Measurements from ENCODE around the gene UROS.

- no peak for TF ChIP-seq USF2 (IDR thresholded peaks at IDR 0.05; ENCODE audit: borderline replicate concordance, low read depth, low read length)
- TF ChIP-seq HCFC1 (IDR thresholded peaks at IDR 0.05; ENCODE audit: low read length), result no peak
- no peak for TF ChIP-seq MTA3 (IDR thresholded peaks at IDR 0.05; ENCODE audit: borderline replicate concordance, low read length)
- TF ChIP-seq CEBPB (IDR thresholded peaks at IDR 0.05; ENCODE audit: borderline replicate concordance in 1 of 2, low read depth in 2 of 2, low read length in 2 of 2), result no peak
- TF ChIP-seq JUND (IDR thresholded peaks at IDR 0.05; ENCODE audit: low read depth, low read length), result no peak
- no peak for TF ChIP-seq ESRRA (IDR thresholded peaks at IDR 0.05; ENCODE audit: low read length)
- TF ChIP-seq ATF3 (IDR thresholded peaks at IDR 0.05; ENCODE audit: borderline replicate concordance, extremely low read depth, low read depth, low read length), result no peak
- no peak for TF ChIP-seq RAD21 (IDR thresholded peaks at IDR 0.05; ENCODE audit: insufficient read depth, low read depth, low read length)
- TF ChIP-seq POLR2A (IDR thresholded peaks at IDR 0.05; ENCODE audit: low read depth, low read length), result no peak
- no peak for TF ChIP-seq FOS (IDR thresholded peaks at IDR 0.05; ENCODE audit: borderline replicate concordance, extremely low read depth, insufficient read length)
- TF ChIP-seq USF1 (IDR thresholded peaks at IDR 0.05; ENCODE audit: borderline replicate concordance, extremely low read length, insufficient read depth, low read depth, low read length), result no peak
Observed at GRCh38 chr10:125811251-125811650, 11.8 kb downstream of the UROS start.

All from GM12878 (cell line).